ENCODE data around the gene ME3.
"Not testable (repeated sequence)": the region's sequence is repeated elsewhere in the genome, so short reads cannot be mapped to it uniquely, and the experiment has no call there.

ME3 gene

DNA sequence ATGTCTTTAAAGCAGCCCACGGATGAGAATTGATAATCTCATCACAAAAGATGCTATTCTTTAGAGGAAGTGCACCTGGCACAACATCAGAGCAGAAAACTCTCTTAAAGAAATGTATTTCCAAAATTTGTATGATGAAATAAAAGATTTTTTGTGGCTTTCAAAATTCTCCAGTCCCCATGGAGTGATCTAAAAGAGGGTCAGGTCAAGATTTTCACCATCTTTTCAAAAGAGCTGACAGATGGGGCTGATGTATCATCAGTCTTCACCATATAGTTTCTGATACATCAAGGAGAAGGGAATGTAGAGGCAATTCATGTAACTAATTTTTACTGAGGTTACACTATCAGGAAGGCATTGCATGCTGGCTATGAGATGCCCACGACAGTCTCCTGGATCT, 11.7 kb downstream of the ME3 start:
- DNase-seq = no peak

DNA sequence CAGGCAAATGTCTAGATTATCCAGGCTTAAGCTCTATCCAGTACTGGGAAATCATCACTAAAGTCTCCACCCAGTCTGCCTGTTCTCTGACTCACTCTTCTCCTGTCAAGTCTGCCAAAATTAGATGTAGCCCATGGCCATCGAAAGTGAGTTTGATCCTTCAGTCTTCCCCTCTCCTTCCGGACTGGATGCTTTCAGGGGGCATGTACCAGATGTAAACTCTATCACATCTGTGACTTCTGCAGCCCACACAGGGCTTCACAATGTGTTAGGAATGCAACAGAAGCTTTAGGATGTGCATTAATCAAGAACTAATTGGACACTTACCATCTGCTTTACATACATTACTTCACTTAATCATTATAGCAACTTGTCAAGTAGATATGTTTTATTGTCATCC, 12.3 kb downstream of the ME3 start:
- DNase-seq = no peak

DNA sequence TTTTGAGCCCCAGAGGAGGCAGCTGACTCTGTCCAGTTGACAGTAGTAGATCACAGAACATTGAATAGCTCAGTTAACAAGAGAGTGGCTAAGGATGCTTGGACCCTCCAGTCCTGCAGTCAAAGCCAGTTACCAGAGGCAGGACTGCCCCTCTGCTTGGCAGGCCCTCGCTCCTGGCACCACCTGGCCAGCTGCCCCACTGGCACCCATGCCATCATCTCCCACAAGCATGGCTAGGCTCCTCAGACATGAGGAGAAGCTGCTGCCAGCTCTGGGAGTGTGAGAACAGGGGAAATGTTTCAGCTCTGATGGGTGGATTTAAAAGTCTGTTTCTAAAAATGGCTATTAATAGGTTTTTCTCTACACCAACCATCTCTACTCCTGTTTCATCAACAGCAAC, 13.9 kb downstream of the ME3 start:
- no peak for DNase-seq

DNA sequence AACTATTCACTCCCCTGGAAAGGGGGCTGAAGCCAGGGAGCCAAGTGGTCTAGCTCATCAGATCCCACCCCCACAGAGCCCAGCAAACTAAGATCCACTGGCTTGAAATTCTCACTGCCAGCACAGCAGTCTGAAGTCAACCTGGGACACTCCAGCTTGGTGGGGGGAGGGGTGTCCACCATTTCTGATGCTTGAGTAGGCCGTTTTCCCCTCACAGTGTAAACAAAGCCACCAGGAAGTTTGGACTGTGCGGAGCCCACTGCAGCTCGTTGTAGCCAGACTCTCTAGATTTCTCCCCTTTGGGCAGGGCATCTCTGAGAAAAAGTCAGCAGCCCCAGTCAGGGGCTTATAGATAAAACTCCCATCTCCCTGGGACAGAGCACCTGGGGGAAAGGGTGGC, 27.2 kb downstream of the ME3 start:
- not testable (repeated sequence) for DNase-seq

DNA sequence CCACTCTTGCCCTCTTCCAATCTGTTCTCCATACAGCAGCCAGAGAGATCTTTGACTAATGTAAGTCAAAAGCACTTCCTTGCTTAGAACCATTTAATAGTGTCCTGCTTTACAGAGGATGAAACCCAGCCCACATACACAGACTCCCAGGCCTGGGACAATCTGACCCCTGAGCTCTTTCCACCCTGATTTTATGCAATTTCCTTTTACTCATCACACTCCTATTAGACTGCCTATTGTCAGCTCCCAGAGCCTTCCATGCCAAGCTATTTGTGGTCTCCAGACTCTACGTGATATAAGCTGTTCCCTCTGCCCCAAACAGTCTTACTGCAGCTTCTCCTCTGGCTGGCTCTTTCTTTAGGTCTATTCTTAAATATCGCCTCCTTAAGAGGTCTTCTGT, 28.1 kb downstream of the ME3 start:
- no peak for DNase-seq

DNA sequence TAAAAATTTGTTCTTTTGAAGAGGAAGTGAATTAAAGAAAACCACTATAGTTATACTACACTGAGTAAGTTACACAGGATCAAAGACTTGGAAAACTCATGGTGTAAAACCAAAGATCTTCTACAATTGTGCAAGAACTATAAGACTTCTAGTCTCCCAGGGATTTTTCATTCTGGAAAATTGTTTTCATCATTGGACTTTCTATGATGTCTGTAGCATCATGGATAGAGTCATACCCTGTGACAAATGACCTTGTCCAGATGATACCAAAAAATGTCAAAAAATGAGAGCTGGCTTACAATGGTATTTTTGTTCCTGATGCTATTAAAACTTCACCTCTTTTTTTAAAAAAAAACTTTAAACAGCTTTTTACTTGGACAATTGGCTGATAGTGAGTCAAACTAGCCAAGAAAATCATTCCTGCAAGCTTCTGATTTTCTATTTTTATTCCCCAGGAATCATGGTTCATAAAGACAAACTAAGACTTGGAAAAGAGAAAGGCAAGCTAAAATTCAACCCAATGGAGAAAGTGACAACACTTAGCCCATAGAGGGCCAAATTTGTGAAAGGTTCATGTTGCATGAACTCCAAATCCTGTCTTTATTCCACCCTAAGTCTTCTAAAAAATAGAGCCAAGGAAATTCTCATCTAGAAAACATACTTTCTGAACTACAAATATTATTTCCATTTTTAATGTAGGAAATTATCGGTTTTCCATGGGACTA, 30.7 kb downstream of the ME3 start:
- no peak for DNase-seq

DNA sequence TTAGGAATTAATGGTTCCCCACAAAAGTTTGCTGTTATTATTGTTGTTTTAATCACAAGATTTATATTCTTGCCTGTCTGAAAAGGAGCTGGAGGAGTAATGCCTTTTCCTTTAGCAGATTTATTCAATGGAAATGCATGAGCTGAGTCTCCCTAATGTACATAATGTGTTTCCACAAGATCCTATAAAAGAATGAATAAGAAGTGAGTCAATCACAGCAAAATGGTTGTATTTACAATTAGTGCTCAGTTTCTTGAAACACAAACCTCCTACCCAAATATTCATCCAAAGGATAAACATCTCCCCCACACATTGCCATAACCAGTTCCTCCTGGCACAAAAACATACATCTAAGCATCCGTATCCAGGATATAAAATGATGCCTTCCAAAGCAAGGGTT, 33.3 kb downstream of the ME3 start:
- no peak for DNase-seq

DNA sequence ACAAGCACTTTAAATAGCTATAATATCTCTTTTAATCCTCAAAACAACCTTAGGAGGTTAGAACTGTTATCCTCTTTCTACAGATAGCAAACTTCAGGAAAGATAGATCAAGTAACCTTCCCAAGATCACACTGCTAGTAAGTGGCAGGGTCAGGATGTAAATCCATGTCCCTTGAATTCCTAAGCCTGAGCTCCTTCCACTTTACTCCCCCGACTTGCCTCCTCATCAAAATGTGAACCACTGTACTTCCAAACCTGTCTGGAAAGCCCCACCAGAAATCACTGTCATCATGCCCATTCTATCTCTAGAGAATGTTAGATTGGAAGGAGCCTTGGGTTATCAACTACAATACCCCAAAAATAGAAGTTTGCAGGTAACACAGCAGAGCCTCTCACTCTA, 33.7 kb downstream of the ME3 start:
- no peak for DNase-seq

DNA sequence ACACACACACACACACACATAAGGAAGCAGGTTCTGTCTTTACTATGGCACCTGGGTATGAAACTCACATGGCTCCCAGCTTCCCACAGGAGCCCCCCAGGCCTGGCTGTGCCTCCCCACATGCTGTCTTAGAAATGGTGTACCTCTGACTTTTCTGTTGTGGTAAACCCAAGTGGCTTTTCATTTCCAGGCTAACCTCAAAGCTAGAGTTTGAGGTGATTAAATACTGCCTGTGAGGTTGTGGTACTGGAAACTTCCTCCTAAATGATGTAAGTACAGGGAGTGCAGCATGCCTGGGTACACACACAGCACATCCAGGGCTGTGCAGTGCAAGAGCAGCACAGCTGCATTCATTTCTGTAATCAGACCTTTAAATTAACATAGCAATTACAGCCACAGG, 34.4 kb downstream of the ME3 start:
- DNase-seq = no peak

DNA sequence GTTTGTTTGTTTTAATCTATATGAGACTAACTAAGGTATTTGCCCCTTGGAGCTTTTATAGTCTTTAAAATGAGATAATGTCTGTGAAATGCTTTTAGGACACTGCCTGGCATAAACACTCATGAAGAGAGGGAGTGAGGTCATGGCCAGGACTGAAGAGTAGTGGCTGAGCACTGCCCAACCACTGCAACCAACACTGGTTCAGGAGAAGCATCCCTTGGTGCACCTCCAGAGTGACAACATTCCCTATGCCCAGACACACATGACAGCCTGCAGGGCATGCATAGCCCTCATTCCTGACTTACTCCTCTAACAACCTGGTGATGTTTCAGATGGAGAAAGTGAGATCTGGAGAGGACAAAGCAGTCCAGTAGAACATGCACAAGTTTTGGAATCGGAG, 36.1 kb downstream of the ME3 start:
- DNase-seq = no peak

DNA sequence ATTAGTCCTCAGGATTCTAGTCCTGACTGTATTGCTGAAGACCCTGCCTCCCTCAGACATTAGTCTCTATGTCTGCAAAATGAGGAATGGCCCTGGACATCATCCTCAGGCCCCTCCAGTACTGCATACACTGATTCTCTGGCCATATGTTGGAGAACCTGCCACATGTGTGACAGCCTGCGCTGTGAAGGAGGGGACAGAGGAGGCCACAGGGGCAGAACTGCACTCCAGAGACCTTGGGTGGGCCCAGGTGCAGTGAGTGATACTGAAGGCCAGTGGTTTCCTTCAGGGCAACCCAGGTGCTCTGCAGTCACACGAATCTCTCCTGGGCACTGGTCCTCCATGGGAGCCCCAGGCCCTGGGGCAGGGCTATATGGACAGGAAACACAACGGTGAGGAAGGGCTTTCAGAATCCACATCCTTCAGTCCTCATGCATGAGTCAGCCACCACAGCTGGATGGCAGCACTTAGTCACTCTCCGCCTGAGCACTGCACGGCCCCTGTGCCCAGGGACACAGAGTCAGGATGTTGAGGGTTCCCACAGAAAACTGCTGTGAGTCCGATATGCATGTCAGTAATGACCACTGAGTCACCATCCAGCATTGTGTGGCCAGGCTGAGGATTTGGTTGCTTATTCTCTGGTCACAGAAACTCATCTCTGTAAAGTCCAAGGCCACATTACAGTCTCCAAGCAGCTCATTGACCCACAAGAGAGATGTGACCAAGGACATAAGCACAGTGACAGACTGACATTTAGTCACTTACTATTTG, 39.7 kb downstream of the ME3 start:
- DNase-seq = no peak

DNA sequence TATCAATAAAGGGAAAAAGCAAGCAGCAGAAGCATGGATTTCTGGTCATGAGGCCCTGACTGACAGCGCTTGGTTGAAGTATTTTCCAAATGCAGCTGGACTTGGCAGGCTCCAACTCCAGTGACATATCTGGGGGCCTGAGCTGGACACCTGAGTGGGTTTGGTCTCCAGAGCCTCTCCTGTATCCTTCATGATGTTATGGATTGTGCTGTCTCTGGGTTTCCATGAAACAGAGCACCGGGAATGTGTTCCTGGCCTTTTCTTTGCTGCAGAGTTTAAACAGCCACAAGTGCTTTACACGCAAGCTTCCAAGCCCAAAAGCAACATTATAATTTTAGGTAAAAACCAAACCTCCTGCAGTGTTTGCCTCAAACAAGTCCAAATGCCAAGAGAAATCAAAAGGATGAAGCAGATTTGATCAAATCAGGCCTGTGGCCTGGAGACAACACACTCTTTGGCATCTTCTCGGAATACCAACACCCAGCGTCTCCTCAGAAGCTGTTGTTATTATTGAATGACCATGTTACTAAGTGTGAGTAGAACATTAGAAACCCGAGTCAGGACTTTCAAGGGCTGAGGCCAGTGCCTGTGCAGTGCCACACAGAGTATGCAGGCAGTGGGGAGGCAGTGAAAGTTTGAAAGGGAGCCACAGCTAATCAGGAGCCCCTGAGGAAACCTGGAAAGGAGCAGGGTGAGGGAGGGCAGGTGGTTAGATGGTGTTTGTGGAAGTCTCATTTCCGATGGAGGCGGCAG, 42.0 kb downstream of the ME3 start:
- DNase-seq = no peak

DNA sequence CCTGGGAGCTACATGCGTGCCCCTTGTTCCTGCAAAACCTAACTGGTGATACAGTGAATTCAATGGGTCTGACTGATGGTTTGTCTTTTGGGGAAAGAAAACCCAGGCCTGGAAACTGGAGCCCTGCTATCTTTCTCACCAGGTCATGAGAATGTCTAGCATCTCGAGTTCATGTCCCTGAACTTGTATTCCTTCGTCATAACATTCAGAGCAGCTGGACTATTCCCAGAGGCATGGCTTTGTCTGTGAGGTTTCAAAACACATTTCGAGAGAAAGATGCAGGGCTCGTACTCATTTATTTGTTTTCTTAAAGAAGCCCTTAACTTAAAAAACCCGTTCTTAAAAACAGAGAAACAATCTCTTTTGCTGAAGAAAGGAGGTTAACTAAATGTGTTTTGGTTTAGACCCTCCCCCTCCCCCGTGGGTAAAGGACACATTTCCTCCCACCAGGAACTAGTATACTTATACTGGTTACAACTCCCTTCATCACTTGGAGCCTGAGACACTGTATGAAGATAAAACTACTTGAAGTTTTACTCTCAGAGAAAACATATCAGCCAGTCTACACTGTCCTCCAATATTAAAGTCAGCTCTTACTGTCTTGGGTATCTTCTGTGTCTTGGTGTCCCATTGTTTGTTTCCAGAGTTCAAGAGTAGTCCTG, 43.2 kb downstream of the ME3 start:
- no peak for DNase-seq

DNA sequence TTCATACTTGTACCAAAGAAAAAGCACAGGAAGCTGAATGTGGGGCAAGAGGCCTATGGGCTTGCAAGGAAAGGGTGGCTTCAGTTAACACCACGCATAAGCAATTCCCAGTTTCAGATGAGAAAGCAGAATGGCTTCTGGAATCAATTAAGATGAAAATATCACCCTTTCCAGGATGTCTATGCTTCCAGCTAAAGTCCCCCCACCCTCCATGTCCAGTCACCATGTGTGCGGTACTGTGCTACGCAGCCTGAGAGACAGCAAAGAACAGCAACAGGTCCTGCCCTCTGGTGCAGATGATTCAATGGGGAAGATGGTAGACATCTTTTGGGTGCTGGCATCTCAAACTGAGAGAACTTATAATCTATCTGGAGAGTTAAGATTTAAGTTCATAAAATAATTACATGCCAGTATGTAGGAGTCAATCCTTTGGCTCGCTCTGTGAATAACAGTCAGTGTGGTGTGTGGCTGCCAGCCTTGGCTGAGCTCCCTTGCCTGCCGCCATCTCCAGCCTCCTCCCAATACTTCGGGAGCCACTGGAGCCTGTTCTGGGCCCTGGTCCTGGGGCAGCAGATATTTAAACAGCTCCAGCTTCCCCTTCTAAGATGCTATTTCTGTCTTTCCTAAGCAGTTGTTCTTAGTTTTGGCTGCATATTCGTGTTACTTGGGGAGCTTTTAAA, 44.5 kb downstream of the ME3 start:
- DNase-seq = no peak

DNA sequence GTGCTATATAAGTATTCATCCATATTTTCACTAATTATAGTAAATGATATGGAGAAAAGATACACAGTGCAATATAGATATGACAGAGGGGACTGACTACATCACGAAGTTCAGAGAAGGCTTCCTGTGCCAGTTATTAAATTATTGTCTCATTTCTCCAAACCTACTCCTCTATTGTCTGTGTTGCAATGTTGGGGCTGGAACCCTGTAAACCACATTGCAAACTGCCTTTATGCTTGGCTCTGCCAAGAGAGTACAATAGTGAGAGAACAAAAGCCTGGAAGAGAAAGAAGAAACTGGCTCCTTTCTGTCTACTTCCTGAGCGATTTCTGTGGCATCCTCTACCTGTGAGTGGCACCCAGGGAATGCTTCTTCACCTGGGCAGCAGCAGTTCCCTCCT, 46.4 kb downstream of the ME3 start:
- no peak for DNase-seq

DNA sequence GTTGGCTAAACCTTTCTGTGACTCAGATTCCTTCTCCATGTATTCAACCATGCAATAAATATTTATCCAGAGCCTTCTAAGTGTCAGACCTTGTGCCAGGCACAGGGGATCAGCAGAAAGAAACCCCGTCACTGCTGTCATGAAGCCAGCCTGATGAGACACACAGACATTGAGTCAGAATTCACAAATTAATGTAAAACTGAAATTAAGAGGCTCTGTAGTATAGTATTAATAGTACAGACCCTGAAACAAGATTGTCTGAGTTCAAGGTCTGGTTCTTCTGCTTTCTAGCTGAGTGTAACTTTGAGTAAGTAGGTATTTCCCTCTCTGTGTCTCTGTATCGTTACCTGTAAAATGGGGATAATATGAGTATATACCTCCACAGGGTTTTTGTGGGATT, 46.9 kb downstream of the ME3 start:
- DNase-seq = no peak

DNA sequence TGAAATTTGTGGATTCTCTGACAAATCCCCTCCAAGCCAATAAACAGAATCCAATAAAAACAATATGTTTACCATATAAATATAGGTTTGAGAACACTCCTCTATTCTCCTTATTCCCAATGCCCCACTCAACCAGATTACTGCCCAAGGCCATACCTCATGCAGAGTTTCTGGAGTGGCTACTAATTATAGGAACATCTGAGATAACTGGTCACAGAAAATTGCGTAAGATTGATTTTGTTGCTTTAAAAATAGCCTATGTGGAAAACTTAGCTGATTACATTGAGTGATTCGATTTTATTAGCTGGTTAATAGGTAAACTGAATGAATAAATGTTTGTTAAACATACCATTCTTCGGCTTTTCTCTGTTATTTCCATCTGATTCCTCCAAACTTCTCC, 48.0 kb downstream of the ME3 start:
- no peak for DNase-seq

DNA sequence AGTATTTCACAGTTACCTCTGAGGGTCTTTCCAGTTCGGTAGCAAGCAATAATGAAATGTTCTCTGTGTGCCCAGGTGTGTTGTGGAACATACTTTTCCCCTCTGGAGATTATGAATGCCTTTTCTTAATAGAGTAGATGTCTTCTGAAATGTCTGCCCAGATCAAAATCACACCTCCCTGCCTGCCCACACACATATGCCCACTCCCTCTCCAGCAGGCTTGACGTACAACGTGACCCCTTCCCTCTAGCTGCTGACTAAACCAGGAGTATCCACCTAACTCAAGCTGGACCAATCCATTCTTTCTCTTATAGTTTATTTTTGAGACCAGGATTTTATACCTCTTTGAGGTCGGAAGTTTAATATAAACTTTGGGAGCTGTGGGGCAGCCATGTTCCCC, 48.7 kb downstream of the ME3 start:
- no peak for DNase-seq

DNA sequence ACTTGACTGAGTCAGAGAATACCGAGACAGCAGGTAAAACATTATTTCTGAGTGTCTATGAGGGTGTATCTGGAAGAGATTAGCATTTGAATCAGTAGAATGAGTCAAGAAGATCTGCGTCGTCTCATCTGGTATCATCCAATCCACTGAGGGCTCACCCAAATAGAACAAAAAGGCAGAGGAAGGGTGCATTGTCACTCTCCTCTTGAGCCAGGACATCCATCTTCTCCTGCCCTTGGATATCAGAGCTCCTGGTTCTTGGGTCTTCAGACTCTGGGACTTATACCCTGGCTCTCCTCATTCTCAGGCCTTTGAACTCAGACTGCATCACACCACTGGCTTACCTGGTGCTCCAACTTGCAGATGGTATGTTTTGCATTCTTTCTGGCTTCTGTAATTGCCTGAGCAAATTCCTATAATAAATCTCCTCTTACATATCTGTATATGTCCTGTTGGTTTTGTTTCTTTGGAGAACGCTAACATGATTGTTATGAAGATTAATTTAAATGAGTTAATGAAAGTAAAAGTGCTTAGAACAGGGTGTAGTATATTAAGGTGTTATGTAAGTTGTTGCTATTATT, 49.3 kb downstream of the ME3 start:
- DNase-seq = no peak

DNA sequence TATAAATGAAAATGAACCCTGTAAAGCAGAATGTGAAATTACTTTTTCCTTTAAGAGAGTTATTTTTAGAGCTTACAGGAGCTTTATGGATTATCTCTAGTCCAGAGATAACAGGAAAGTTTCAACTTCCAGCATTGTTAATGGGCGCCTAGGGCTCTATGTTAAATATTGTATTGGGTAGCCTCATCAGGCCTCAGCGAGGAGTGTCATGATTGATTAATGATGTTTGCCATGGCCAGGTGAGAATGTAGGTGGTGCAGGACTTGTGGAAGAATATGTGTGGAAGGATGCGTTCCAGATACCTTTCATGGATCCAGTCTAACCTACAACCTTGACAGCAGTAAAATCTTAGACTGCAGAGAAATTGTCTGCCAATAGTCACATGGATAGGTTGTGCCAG, 50.6 kb downstream of the ME3 start:
- DNase-seq = no peak

DNA sequence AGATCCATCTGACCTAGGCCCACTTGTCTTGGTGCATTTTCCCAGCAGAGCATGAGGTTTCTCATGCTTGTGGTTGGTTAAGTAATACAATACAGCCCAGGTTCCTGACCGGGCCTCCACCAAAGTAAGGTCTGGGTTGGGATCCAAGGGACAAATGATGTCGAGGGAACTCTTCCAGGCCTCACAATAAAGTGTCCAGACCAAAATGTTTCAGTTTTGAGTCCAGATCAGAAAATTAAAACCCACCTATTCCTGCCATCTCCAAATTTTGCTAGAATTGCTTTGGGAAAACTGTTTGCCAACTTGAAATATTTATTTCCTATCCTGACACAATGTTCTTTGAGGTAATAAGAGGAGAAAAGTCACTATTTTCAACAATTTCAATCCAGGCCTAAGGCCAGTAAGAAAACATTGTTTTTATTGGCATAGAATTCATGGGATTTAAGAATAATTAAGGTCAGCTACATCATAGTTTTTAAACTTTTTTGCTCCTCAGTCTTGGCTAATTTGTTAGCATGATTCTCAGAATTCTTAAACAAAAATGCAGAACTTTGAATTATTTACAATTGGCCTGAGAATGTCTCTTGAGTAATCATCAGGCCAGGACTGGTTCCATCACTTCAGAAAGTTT, 51.4 kb downstream of the ME3 start:
- no peak for DNase-seq

DNA sequence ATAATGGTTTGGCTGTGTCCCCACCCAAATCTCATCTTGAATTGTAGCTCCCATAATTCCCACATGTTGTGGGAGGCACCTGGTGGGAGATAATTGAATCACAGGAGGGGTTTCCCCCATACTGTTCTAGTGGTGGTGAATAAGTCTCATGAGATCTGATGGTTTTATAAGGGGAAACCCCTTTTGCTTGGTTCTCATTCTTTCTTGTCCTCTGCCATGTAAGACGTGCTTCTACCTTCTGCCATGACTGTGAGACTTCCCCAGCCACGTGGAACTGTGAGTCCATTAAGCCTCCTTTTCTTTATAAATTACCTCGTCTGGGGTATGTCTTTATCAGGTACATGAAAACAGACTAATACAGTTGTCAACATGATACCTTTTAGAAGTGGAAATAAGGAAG, 53.0 kb downstream of the ME3 start:
- DNase-seq = not testable (repeated sequence)

All from hippocampal formation (tissue), 2 donors.